B cell (primary cell): ENCODE measurements around the gene GALNT7. TPM values are rescaled to one million over a fixed set of nuclear protein-coding genes. Genes with fewer than 3 reads are reported as not detected.

ENCODE experiments used
- ATAC-seq: fragments of 200-7000 bp; cut with Tn5 transposase; one replicate; pipeline ENCODE4 v1.10.0; 2021; ENCODE audit warnings: low read depth, mild to moderate bottlenecking, moderate number of reproducible peaks, moderate library complexity
- CTCF ChIA-PET: fragments of 350-600 bp; sonication (Branson Sonifier 250); formaldehyde crosslinking; loops from one replicate; lab custom pipeline; 2021; ENCODE audit warnings: antibody characterized with exemption, inconsistent platforms; lab: Charles Lee
- POLR2A ChIA-PET: fragments of 350-600 bp; sonication (Branson Sonifier 250); formaldehyde crosslinking; loops from one replicate; lab custom pipeline; 2021; ENCODE audit warnings: antibody characterized with exemption; lab: Charles Lee
- DNase-seq: peaks from one replicate; pipeline ENCODE4 v3.0.0; 2013
- H2AFZ ChIP-seq: 2 replicates; pipeline ENCODE4 v1.6.1; 2012; ENCODE audit warnings: mild to moderate bottlenecking, low read depth, low read length; ENCODE audit not compliant: insufficient read depth, poor library complexity, severe bottlenecking
- H3K27ac ChIP-seq, 2 donors: 1 replicate in 1 of 2; 2 replicates in 1 of 2; pipeline ENCODE4 v1.5.1; 2012 to 2013; ENCODE audit warnings: low read length in 2 of 2, mild to moderate bottlenecking in 2 of 2, moderate library complexity in 1 of 2
- H3K27me3 ChIP-seq, 4 experiments: fragments of 200-600 bp in 1 of 4; sonication (generic) in 1 of 4; replicated peaks in 1 of 4; 1 replicate in 2 of 4; 2 replicates in 2 of 4; pipeline versions ENCODE4 v1.6.1 to v1.7.0; 2013 to 2016; ENCODE audit warnings: low read length in 3 of 4, mild to moderate bottlenecking in 2 of 4, mixed read lengths in 1 of 4, moderate library complexity in 1 of 4; ENCODE audit not compliant: insufficient read depth in 4 of 4, control insufficient read depth in 3 of 4; ENCODE audit errors: control extremely low read depth in 1 of 4
- H3K36me3 ChIP-seq, 2 experiments: replicated peaks in 1 of 2; 1 replicate in 1 of 2; 2 replicates in 1 of 2; pipeline versions ENCODE4 v1.6.1 to v1.7.1; 2013; ENCODE audit warnings: low read length in 1 of 2; ENCODE audit not compliant: insufficient read depth in 2 of 2, control insufficient read depth in 1 of 2; ENCODE audit errors: control extremely low read depth in 1 of 2, extremely low read depth in 1 of 2
- H3K4me1 ChIP-seq, 2 donors: fragments of 200-600 bp in 1 of 2; sonication (generic) in 1 of 2; 1 replicate in 1 of 2; 2 replicates in 1 of 2; pipeline versions ENCODE4 v1.5.1 to v1.6.1; 2013 to 2017; ENCODE audit warnings: low read length in 2 of 2; ENCODE audit not compliant: control insufficient read depth in 2 of 2, insufficient read depth in 2 of 2
- H3K4me2 ChIP-seq: replicated peaks from 2 replicates; pipeline ENCODE3; 2012; ENCODE audit warnings: mild to moderate bottlenecking, low read depth, low read length; ENCODE audit not compliant: poor library complexity, severe bottlenecking
- H3K4me3 ChIP-seq, 5 experiments: fragments of 200-600 bp in 1 of 5; sonication (generic) in 1 of 5; 1 replicate in 3 of 5; 2 replicates in 2 of 5; pipeline versions ENCODE4 v1.5.1 to v1.7.0; 2011 to 2016; ENCODE audit warnings: low read length in 4 of 5, mild to moderate bottlenecking in 4 of 5, low read depth in 2 of 5, control low read depth in 1 of 5, moderate library complexity in 1 of 5; ENCODE audit not compliant: insufficient read depth in 1 of 5; ENCODE audit errors: control extremely low read depth in 1 of 5, extremely low read depth in 1 of 5
- H3K79me2 ChIP-seq: fragments of 200-600 bp; sonication (generic); one replicate; pipeline ENCODE4 v1.6.0; 2016; ENCODE audit warnings: low read length; ENCODE audit not compliant: control insufficient read depth, insufficient read depth
- H3K9ac ChIP-seq: fragments of 200-600 bp; sonication (generic); 2 replicates; pipeline ENCODE4 v1.6.1; 2017; ENCODE audit warnings: mild to moderate bottlenecking, low read length, moderate library complexity
- H3K9me3 ChIP-seq, 3 donors: one replicate each; pipeline versions ENCODE4 v1.6.1 to v1.7.1; 2013; ENCODE audit warnings: low read length in 2 of 3; ENCODE audit not compliant: control insufficient read depth in 2 of 3, insufficient read depth in 1 of 3; ENCODE audit errors: control extremely low read depth in 1 of 3
- H4K20me1 ChIP-seq: 2 replicates; pipeline ENCODE4 v1.6.0; 2012; ENCODE audit warnings: mild to moderate bottlenecking, low read length; ENCODE audit not compliant: insufficient read depth, control insufficient read depth, poor library complexity, severe bottlenecking
- H3K27ac Mint-ChIP-seq: one replicate; pipeline ENCODE4 v1.8.0; 2021; ENCODE audit warnings: mixed read lengths
- H3K27me3 Mint-ChIP-seq: one replicate; pipeline ENCODE4 v1.8.0; 2021; ENCODE audit warnings: mixed read lengths
- H3K4me1 Mint-ChIP-seq: one replicate; pipeline ENCODE4 v1.8.0; 2021; ENCODE audit warnings: mixed read lengths
- H3K4me3 Mint-ChIP-seq: one replicate; pipeline ENCODE4 v1.8.0; 2021; ENCODE audit warnings: mixed read lengths
- H3K9me3 Mint-ChIP-seq: one replicate; pipeline ENCODE4 v1.8.0; 2022; ENCODE audit warnings: mixed read lengths; ENCODE audit not compliant: insufficient read depth
- CTCF ChIP-seq: fragments of 200-600 bp; IDR thresholded peaks from one replicate; pipeline ENCODE4 v1.8.0; 2022; ENCODE audit warnings: antibody characterized with exemption, mild to moderate bottlenecking
- EZH2 ChIP-seq: IDR thresholded peaks from 2 replicates; pipeline ENCODE4 v1.6.1; 2012; ENCODE audit warnings: borderline replicate concordance, low read depth, mild to moderate bottlenecking, moderate library complexity, low read length; ENCODE audit not compliant: insufficient read depth, poor library complexity, severe bottlenecking
- WGBS: methylation state at CpG from one replicate; pipeline ENCODE4 v1.1.5; 2013; ENCODE audit warnings: missing lambda C conversion rate; ENCODE audit not compliant: insufficient coverage; 5-methylcytosine and 5-hydroxymethylcytosine counted together
- intact Hi-C: fragments of 100-400 bp; cut with micrococcal nuclease; formaldehyde crosslinking; loops from one replicate; pipeline ENCODE4 v1.10.0; 2022
- polyA plus RNA-seq: library from polyadenylated mRNA; depleted of rRNA; stranded (reverse); fragments of >200 nt; gene quantifications from 2 replicates; pipeline ENCODE4 v1.2.3, GENCODE V29; 2012
- total RNA-seq, 2 donors: library from RNA; stranded (reverse); fragments of 120-200 nt in 1 of 2; gene quantifications; 1 replicate in 1 of 2; 2 replicates in 1 of 2; pipeline versions ENCODE4 v1.2.3 to v1.2.4, GENCODE V29; 2013 to 2022

GALNT7 gene
- total and polyA plus RNA-seq, 2 donors (not counting 1 experiment from before 2014, with no cell fraction given): 5.8 to 23.7 TPM

- peaks cover 5 to 8% of the 10 kb centered on the region in 2 donors for H3K4me1 ChIP-seq
- H3K4me2 ChIP-seq: no peak overlapping the region
- ChIA-PET POLR2A (no interaction called here), CTCF (interaction anchor here (0.6 to 0.8 kb wide), 2 partner anchors 9 to 238 kb away, joined by 3 to 4 read pairs; no protein-coding TSS in a partner anchor)
- WGBS: 25% methylated on average over 4 of the region's 6 CpGs
- H3K4me3 Mint-ChIP-seq: no peak overlapping the region
- H4K20me1 ChIP-seq: peaks cover 13% of the 10 kb centered on the region
- H3K9me3 Mint-ChIP-seq: no peaks in the 10 kb centered on the region
- no peak overlapping the region for H3K27ac ChIP-seq
- H3K79me2 ChIP-seq: peaks cover 57% of the 10 kb centered on the region
- H3K9ac ChIP-seq: no peak overlapping the region
- H2AFZ ChIP-seq: no peak overlapping the region
- TF ChIP-seq EZH2 (no peak), CTCF (no peak)
- no peaks in the 10 kb centered on the region for H3K27me3 ChIP-seq
- intact Hi-C loops: loop anchor here (10.0 kb wide), 1 partner anchor 57 kb away; no protein-coding TSS in a partner anchor
- no peaks in the 10 kb centered on the region for H3K27me3 Mint-ChIP-seq
- no peak overlapping the region for H3K4me3 ChIP-seq
- peaks cover 36% of the 10 kb centered on the region for H3K4me1 Mint-ChIP-seq
- ATAC-seq (peak; percentile 54), DNase-seq (no peak)
- peaks cover 2 to 4% of the 10 kb centered on the region in 2 experiments for H3K36me3 ChIP-seq
- no peak overlapping the region for H3K27ac Mint-ChIP-seq
- H3K9me3 ChIP-seq: no peaks in the 10 kb centered on the region
Observed at GRCh38 chr4:173252024-173252935, 83.7 kb downstream of the GALNT7 start.

GRCh38 chr4:173253561-173253960 lies 85.0 kb downstream of the GALNT7 start:
- H3K27me3 Mint-ChIP-seq: no peaks in the 10 kb centered on the region
- no peak for ATAC-seq
- no peaks in the 10 kb centered on the region for H3K9me3 ChIP-seq
- H3K4me1 Mint-ChIP-seq: peaks cover 33% of the 10 kb centered on the region
- no peak overlapping the region for H3K9ac ChIP-seq
- H3K36me3 ChIP-seq: peaks cover 4 to 6% of the 10 kb centered on the region in 2 experiments
- H3K79me2 ChIP-seq: peaks cover 59% of the 10 kb centered on the region
- POLR2A ChIA-PET: no interaction called here
- H3K4me3 ChIP-seq: no peak overlapping the region
- peaks cover 0 to 3% of the 10 kb centered on the region in 2 donors for H3K4me1 ChIP-seq
- H2AFZ ChIP-seq: no peak overlapping the region
- peaks cover 18% of the 10 kb centered on the region for H4K20me1 ChIP-seq
- no peak overlapping the region for H3K27ac ChIP-seq
- TF ChIP-seq EZH2 (no peak), CTCF (no peak)
- no peak overlapping the region for H3K4me3 Mint-ChIP-seq
- no peak for DNase-seq
- intact Hi-C loops: loop anchor here (10.0 kb wide), 1 partner anchor 59 kb away; no protein-coding TSS in a partner anchor
- H3K27ac Mint-ChIP-seq: no peak overlapping the region
- CTCF ChIA-PET: interaction anchor here (1.0 to 1.7 kb wide), 4 partner anchors 36 to 240 kb away, joined by 3 to 14 read pairs (median 8); no protein-coding TSS in a partner anchor
- no peaks in the 10 kb centered on the region for H3K27me3 ChIP-seq
- H3K4me2 ChIP-seq: no peak overlapping the region
- no peaks in the 10 kb centered on the region for H3K9me3 Mint-ChIP-seq
- 100% methylated on average over 2 of the region's 2 CpGs for WGBS
